ENCODE measurements around the gene LRP6. TPM values are rescaled to one million over a fixed set of nuclear protein-coding genes. Genes with fewer than 3 reads are reported as not detected.

LRP6 gene
- total and polyA plus RNA-seq, 2 of the 8 experiments (the other 6 are each of a cell fraction or from before 2014, with no cell fraction given): 53.6 to 73.2 TPM

DNA sequence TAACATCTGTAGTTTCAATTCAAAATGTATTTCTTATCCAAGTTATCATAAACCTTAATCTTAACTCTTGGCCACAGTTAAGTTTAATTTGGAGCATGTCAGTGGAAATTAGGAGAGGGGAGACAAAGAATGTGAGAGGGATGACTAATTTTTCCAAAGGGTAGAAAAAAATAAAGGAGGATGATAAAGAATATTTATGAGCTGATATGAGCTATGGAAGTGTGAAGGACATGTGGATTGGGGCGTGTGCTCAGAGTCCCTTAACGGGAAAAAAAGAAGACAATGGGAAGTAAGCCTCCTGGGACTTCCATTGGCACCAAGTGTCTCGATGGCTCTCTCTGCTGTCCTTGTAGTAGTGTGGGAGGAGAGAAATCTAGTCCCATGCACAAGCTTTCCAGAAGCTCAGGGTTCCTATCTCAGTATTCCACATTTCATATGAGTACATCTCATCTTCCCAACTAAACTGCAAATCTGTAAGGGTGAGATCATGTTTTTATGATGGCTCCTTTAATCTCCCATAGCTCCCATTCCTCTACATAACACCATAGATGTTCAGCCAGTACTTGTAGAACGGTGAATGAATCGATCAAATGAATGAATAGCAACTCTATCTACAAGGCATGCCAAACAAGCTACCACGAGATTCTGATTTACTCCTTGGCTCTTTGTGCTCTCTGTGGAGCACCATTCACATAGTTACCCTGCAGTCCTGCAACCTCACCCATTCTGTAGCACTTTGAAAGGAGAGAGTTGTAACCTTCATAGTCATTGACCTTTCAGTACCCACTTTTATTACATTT is 168.8 kb downstream of the LRP6 start (continued):
- TF ChIP-seq RAD21 (IDR thresholded peaks at IDR 0.05 in 1 of 2, conservative IDR thresholded peaks at IDR 0.05 in 1 of 2; ENCODE audit: low read depth in 2 of 2, low read length in 2 of 2): no peak
- TF ChIP-seq HDAC2 (IDR thresholded peaks at IDR 0.05; ENCODE audit: borderline replicate concordance in 1 of 2, low read depth in 2 of 2, low read length in 2 of 2): no peak
- TF ChIP-seq MAFK (IDR thresholded peaks at IDR 0.05; ENCODE audit: low read depth, low read length): no peak
- TF ChIP-seq SUZ12 (IDR thresholded peaks at IDR 0.05; ENCODE audit: low read length): no peak
- no peak for TF ChIP-seq RBBP5 (IDR thresholded peaks at IDR 0.05; ENCODE audit: borderline replicate concordance, low read depth, low read length)
- no peak for TF ChIP-seq BRCA1 (IDR thresholded peaks at IDR 0.05; ENCODE audit: low read depth, low read length)
- no peak for TF ChIP-seq GTF2F1 (IDR thresholded peaks at IDR 0.05; ENCODE audit: borderline replicate concordance, low read depth, low read length)
- TF ChIP-seq NRF1 (IDR thresholded peaks at IDR 0.05; ENCODE audit: low read depth, low read length): no peak

Measured in H1 (cell line).